Mucosa of rectum (tissue), 2 donors: ENCODE measurements around the gene LUC7L2.
"Not testable (repeated sequence)": the region's sequence is repeated elsewhere in the genome, so short reads cannot be mapped to it uniquely, and the experiment has no call there.

ENCODE experiments used
- H3K27ac ChIP-seq, 2 donors: one replicate each; pipeline ENCODE4 v1.7.0; 2013; ENCODE audit warnings: inconsistent platforms in 2 of 2, low read depth in 2 of 2, low read length in 2 of 2
- H3K27me3 ChIP-seq, 2 donors: one replicate each; pipeline ENCODE4 v1.7.0; 2013; ENCODE audit warnings: low read length in 2 of 2; ENCODE audit not compliant: control insufficient read depth in 2 of 2, insufficient read depth in 2 of 2
- H3K36me3 ChIP-seq, 2 donors: one replicate each; pipeline ENCODE4 v1.7.0; 2013; ENCODE audit warnings: low read length in 2 of 2; ENCODE audit not compliant: control insufficient read depth in 2 of 2, insufficient read depth in 2 of 2
- H3K4me1 ChIP-seq, 2 donors: one replicate each; pipeline ENCODE4 v1.7.0; 2013; ENCODE audit warnings: low read length in 2 of 2, mild to moderate bottlenecking in 1 of 2; ENCODE audit not compliant: control insufficient read depth in 2 of 2, insufficient read depth in 2 of 2
- H3K4me3 ChIP-seq, 2 donors: one replicate each; pipeline ENCODE4 v1.7.0; 2013; ENCODE audit warnings: low read length in 2 of 2
- H3K9ac ChIP-seq, 2 donors: one replicate each; pipeline ENCODE4 v1.7.0; 2013; ENCODE audit warnings: low read length in 2 of 2, low read depth in 1 of 2, mild to moderate bottlenecking in 1 of 2
- H3K9me3 ChIP-seq, 2 donors: one replicate each; pipeline ENCODE4 v1.7.0; 2013; ENCODE audit warnings: low read length in 2 of 2; ENCODE audit not compliant: control insufficient read depth in 2 of 2
- donor health status: healthy.
- donor health status: Normal muscosa, but diverticular disease.

The LUC7L2 gene

DNA sequence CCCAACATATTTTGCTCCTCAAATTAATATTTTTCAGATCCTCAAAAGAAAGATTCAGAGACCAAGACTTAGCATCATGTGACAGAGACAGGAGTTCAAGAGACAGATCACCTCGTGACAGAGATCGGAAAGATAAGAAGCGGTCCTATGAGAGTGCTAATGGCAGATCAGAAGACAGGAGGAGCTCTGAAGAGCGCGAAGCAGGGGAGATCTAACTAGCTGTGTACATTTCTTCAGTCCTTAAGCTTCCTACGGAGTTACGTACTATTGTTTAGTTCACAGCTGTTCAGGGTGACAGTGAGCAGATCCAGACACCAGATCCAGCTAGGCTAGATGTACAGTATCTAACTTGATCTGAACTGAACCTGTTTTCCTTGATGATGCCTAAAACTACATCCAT is 62.4 kb downstream of the LUC7L2 start:
- no peak overlapping the region for H3K27ac ChIP-seq

DNA sequence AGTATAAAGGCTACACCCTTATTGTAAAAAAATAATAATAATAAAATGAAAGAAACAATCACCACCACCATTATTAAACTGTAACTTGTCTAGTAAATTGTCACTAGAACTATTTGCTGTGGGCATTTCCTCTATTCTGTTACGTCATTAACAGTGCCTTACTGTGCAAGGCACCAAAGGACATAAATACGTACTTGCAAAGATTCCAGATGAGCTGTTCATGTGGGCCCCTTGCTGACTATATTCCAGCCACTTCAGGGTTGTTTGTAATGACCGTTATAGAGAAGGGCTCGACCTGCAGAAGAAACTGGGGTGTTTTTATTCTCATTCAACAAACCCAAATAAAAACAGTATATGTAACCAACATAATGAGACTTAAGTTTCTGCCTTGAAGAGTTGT is 63.4 kb downstream of the LUC7L2 start:
- Histone ChIP-seq H3K27ac (no peak overlapping the region), H3K27me3 (no peaks in the 10 kb centered on the region), H3K9me3 (no peaks in the 10 kb centered on the region), H3K4me3 (no peak overlapping the region), H3K9ac (no peak overlapping the region), H3K4me1 (no peaks in the 10 kb centered on the region), H3K36me3 (peaks cover 38 to 40% of the 10 kb centered on the region in 2 donors)

More for the DNA sequence above, 62.4 kb downstream of the LUC7L2 start:
- Histone ChIP-seq H3K27me3 (no peaks in the 10 kb centered on the region), H3K9ac (no peak overlapping the region), H3K36me3 (peaks cover 46 to 50% of the 10 kb centered on the region in 2 donors), H3K4me3 (no peak overlapping the region), H3K9me3 (no peaks in the 10 kb centered on the region), H3K4me1 (no peaks in the 10 kb centered on the region)

DNA sequence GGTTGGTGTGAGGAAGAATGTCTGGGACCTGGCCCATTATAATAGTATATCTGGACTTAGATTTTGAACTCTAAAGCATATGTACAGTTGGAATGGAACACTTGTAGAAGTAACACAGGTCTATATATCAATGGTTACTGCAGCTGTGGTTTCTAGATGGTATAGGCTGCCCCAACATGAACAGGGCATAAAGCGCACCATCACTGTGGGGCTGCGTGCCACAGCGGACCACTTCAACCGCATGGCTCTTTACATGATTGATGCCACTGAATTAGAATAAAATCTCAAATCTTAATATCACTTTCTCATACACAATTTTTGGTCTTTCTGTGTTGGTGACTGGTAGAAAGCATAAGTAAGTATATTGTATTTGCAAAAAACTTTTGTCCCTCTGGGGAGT is 64.3 kb downstream of the LUC7L2 start:
- Histone ChIP-seq H3K27me3 (no peaks in the 10 kb centered on the region), H3K27ac (no peak overlapping the region), H3K9me3 (no peaks in the 10 kb centered on the region), H3K36me3 (peaks cover 32 to 33% of the 10 kb centered on the region in 2 donors), H3K4me1 (no peaks in the 10 kb centered on the region), H3K9ac (no peak overlapping the region), H3K4me3 (no peak overlapping the region)

DNA sequence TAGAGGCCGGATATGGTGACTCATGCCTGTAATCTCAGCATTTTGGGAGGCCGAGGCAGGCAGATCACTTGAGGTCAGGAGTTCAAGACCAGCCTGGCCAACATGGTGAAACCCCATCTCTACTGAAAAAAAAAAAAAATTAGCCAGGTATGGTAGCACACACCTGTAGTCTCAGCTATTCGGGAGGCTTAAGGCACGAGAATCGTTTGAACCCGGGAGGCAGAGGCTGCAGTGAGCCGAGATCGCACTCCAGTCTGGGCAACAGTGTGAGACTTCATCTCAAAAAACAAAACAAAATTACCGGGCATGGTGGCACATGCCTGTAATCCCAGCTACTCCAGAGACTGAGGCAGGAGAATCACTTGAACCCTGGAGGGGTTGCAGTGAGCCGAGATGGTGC is 66.0 kb downstream of the LUC7L2 start:
- H3K27me3 ChIP-seq, H3K4me3 ChIP-seq, H3K4me1 ChIP-seq, H3K27ac ChIP-seq, H3K9me3 ChIP-seq, H3K9ac ChIP-seq: not testable (repeated sequence)
- H3K36me3 ChIP-seq: peaks cover 16 to 23% of the 10 kb centered on the region in 2 donors

DNA sequence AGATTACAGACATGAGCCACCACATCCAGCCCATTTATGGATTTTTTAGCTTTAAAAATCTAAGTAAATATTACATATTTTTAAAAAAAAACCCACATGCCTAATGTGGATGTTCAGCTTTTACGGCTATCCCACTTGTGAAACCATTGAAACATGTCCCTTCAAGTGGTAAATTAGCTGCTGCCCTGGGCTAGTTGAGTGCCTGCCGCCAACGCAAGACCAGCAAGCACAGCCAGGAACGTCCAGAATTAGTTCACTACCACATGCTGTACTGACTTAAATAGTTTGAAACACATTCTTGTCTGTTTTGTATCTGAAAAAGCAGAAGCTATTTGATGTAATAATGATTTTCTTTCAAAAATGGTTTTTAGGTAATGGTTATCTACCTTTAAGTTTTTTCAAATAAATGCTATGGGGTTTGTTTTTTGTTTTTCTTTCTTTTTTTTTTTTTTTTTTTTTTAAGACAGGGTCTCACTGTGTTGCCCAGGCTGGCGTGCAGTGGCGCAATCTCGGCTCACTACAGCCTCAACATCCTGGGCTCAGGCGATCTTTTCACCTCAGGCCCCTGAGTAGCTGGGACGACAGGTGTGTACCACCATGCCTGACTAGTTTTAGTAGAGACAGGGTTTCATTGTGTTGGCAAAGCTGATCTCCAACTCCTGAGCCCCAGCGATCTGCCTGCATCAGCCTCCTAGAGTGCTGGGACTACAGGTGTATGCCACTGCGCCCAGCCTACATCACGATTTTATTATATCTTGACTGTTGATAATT is 66.7 kb downstream of the LUC7L2 start:
- H3K9ac ChIP-seq: no peak overlapping the region
- H3K36me3 ChIP-seq: peaks cover 16 to 23% of the 10 kb centered on the region in 2 donors
- H3K27me3 ChIP-seq: no peaks in the 10 kb centered on the region
- H3K4me3 ChIP-seq: no peak overlapping the region
- no peaks in the 10 kb centered on the region for H3K4me1 ChIP-seq
- no peaks in the 10 kb centered on the region for H3K9me3 ChIP-seq
- no peak overlapping the region for H3K27ac ChIP-seq

DNA sequence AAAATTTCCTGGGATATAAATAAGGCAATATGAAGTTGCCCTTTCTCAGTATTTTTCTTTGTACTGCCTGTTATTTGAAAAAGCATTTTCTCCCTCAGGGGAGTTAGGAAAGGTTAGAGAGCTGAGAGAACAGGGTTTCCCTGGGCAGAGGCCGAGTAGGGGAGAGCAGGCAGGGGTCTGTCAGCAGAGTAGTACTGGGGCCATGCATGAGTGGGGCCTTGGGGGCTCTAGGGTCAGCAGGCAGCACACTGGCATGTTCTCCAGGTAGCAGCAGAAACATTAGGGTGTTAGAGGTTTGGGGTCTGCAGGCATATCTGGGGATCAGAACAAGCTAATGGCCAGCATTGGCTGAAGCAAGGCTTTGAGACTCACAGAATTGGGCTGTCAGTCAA is 67.3 kb downstream of the LUC7L2 start:
- H3K4me1 ChIP-seq: no peaks in the 10 kb centered on the region
- H3K27me3 ChIP-seq: no peaks in the 10 kb centered on the region
- no peak overlapping the region for H3K4me3 ChIP-seq
- no peak overlapping the region for H3K27ac ChIP-seq
- H3K9me3 ChIP-seq: no peaks in the 10 kb centered on the region
- no peak overlapping the region for H3K9ac ChIP-seq
- peaks cover 16 to 21% of the 10 kb centered on the region in 2 donors for H3K36me3 ChIP-seq

DNA sequence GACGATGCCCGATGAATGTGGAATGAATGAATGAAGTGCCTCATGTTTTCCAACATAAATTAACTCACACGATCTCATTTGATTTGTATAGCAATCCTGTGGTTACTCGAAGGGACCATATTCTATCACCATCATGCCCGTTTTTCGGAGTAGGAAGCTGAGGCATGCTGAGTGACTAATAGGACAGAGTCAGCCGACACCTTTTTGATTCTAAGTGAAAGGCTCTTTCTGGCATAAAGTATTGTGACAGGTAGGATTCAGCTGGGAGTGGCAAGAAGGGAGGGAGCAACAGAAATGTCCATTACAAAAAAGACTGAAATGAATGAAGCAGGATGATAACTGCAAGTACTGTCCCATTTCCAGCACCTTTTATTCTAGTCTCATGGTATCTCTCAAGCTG is 68.1 kb downstream of the LUC7L2 start:
- Histone ChIP-seq H3K9me3 (no peaks in the 10 kb centered on the region), H3K4me3 (no peak overlapping the region), H3K27me3 (no peaks in the 10 kb centered on the region), H3K36me3 (peaks cover 9 to 14% of the 10 kb centered on the region in 2 donors), H3K4me1 (no peaks in the 10 kb centered on the region), H3K27ac (no peak overlapping the region), H3K9ac (no peak overlapping the region)

DNA sequence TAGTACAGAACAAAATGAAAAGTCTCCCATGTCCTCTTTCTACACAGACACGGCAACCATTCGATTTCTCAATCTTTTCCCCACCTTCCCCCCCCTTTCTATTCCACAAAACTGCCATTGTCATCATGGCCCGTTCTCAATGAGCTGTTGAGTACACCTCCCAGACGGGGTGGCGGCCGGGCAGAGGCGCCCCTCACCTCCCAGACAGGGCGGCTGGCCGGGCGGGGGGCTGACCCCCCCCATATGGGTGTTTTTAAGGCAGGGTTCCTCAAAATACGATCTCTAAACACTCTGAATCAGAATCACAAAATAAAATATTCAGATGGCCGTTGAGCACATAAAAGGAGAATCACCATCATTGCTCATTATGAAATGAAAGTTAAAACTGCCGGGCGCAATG is 70.0 kb downstream of the LUC7L2 start:
- not testable (repeated sequence) for H3K36me3 ChIP-seq, H3K9ac ChIP-seq, H3K27me3 ChIP-seq, H3K9me3 ChIP-seq, H3K27ac ChIP-seq, H3K4me3 ChIP-seq, H3K4me1 ChIP-seq

DNA sequence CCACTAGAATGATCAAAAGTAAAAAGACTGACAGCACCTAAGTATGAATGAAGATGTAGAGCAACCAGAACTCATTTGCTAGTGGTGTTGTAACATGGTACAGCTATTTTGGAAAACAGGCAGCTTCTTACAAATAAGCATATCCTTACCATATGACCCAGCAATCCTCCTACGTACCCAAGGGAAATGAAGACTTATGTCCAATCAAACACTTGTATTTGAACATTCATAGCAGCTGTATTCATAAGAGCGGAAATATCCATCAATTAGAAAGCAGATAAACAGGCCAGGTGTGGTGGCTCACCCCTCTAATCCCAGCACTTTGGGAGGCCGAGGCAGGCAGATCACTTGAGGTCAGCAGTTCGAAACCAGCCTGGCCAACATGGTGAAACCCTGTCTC is 70.7 kb downstream of the LUC7L2 start:
- H3K9me3 ChIP-seq: no peaks in the 10 kb centered on the region

DNA sequence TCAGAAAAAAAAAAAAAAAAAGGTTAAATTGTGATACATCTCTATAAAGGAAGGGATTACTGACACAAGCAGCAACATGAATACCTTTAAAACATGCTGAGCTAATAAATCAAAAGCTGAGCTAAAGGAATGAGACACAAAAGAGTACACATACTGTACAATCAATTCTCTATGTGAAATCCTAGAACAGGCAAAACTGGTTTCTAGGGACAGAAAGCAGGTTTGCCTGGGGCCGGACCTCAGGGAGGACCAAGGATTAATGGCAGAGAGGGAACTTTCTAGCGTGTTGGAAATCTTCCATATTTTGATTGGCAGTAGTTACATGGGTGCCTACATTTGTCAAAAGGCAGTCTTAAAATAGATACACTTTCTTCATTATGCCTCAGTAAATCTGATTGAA is 71.3 kb downstream of the LUC7L2 start:
- H3K27ac ChIP-seq: no peak overlapping the region
- H3K27me3 ChIP-seq: no peaks in the 10 kb centered on the region
- no peaks in the 10 kb centered on the region for H3K4me1 ChIP-seq
- H3K9me3 ChIP-seq: no peaks in the 10 kb centered on the region
- no peak overlapping the region for H3K9ac ChIP-seq
- H3K36me3 ChIP-seq: no peaks in the 10 kb centered on the region
- no peak overlapping the region for H3K4me3 ChIP-seq

More for the DNA sequence above, 70.7 kb downstream of the LUC7L2 start:
- no peak overlapping the region for H3K4me3 ChIP-seq
- no peaks in the 10 kb centered on the region for H3K36me3 ChIP-seq
- H3K9ac ChIP-seq: no peak overlapping the region
- H3K4me1 ChIP-seq: no peaks in the 10 kb centered on the region
- no peaks in the 10 kb centered on the region for H3K27me3 ChIP-seq
- H3K27ac ChIP-seq: no peak overlapping the region
